Fibroblast of villous mesenchyme (primary cell): Measurements from ENCODE around the gene ZFHX3. TPM values are rescaled to one million over a fixed set of nuclear protein-coding genes. Genes with fewer than 3 reads are reported as not detected.

Experiments used
- DNase-seq: peaks from one replicate; pipeline ENCODE4 v3.0.0-alpha.2; 2010; ENCODE audit warnings: low read depth
- H3K4me3 ChIP-seq: 2 replicates; pipeline ENCODE4 v1.5.1; 2011; ENCODE audit warnings: low read depth, mild to moderate bottlenecking, low read length
- small RNA-seq: library from RNA; depleted of rRNA; stranded (forward); fragments of <200 nt; gene quantifications from one replicate; pipeline ENCODE3, GENCODE V24; 2012
- total RNA-seq: library from RNA; depleted of rRNA; stranded (reverse); fragments of >200 nt; gene quantifications from 2 replicates; pipeline ENCODE4 v1.2.3, GENCODE V29; 2012
- TF ChIP-seq, protein P1 (sequence below): IDR thresholded peaks from 2 replicates; pipeline ENCODE4 v1.5.1; 2012; ENCODE audit warnings: low read depth, mild to moderate bottlenecking, low read length; ENCODE audit not compliant: insufficient read depth

ZFHX3 gene
- total RNA-seq, 1 donor: 3.9 TPM

DNA sequence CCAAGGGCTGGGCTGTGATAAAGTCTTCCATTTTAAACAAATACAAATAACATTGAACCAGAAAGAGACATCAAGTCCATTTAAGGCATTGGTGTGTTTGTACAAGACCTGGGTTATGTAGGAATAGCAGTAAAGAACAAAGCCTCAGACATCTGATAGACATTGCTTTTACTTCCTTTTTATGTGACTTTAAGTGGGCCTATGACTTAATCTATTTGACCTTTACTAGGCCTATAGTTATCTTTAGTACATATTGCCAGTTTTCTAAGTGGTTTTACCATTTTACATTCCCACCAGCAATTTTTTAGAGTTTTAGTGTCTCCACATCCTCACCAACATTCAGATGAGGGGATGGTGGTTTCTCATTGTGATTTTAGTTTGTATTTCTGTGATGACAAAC lies 298.8 kb downstream of the ZFHX3 start:
- TF ChIP-seq, protein P1, sequence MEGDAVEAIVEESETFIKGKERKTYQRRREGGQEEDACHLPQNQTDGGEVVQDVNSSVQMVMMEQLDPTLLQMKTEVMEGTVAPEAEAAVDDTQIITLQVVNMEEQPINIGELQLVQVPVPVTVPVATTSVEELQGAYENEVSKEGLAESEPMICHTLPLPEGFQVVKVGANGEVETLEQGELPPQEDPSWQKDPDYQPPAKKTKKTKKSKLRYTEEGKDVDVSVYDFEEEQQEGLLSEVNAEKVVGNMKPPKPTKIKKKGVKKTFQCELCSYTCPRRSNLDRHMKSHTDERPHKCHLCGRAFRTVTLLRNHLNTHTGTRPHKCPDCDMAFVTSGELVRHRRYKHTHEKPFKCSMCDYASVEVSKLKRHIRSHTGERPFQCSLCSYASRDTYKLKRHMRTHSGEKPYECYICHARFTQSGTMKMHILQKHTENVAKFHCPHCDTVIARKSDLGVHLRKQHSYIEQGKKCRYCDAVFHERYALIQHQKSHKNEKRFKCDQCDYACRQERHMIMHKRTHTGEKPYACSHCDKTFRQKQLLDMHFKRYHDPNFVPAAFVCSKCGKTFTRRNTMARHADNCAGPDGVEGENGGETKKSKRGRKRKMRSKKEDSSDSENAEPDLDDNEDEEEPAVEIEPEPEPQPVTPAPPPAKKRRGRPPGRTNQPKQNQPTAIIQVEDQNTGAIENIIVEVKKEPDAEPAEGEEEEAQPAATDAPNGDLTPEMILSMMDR: no peak
- H3K4me3 ChIP-seq: no peak overlapping the region
- no peak for DNase-seq

DNA sequence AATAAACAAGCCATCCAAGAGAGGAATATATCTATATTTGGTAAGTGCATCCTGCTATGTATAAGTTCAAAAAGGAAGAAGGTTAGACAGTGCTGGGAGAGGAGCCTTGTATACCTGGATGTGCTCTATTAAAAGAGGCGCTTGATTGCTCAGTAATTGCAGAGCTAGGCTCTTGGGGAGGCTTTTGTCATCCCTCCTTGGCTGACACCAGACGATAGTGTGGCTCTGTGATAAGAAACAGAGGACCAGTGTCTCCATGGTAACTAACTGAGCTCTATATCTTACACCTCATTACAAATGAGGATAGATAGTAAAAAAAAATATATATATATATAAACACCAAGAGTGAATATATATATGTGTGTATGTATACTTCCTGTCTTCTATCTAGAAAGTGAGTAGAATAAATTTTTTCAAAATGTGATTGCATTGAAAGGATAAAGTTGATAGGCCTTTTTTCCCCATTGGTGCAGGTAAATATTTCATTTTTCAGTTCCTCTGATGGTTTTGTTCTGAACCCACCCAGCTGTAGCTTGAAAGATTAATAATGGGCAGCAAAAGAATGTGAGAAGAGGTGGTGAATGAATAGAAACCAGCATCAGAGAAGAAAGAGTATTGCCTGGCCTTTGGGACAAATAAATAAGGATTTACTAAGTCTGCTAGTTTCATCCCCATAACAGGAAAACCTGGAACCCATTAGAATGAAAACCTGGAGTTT lies 303.7 kb downstream of the ZFHX3 start:
- no peak for DNase-seq
- TF ChIP-seq, protein P1: no peak
- no peak overlapping the region for H3K4me3 ChIP-seq

- DNase-seq: peak; percentile 43
- TF ChIP-seq, protein P1: no peak
- H3K4me3 ChIP-seq: no peak overlapping the region
These were observed 304.7 kb downstream of the ZFHX3 start for GRCh38 chr16:72743011-72743761.

DNA sequence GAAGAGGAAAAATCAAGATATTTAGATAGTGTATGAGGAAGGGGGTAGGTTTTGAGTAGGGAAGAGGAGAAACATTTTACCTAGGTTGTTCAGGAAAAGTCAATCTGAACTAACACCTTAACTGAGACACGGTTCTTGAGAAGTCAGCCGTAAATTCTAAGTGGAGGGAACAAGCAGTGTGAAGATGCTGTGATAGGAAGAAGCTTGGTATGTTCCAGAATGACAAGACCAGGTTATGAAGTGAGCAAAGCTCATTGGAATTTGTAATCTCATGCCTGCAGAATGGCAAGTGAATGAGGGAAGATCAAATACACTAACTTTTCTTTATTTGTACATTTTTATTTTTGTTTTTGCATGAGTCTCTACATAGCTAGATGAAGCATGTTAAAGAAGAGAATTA lies 307.6 kb downstream of the ZFHX3 start:
- peak; percentile 7 for DNase-seq
- H3K4me3 ChIP-seq: no peak overlapping the region
- TF ChIP-seq, protein P1: no peak

DNA sequence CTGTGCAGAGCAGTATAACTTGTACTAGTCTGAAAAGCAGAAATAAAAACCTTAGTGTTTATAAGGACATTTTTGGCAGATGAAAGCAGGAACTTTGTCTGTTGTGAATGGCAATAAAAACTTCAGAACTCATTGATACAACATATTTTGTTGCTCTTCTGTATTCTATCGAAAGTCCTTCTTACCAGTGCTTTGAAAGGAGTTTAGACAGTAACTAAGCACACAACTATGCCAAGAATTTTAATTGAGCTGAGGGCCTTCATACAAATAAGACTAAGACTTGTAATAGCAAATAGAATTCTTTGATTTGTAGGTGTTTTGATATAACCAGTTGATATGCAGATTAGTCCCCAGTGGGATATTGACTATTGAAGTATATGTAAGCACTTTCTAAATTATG lies 308.4 kb downstream of the ZFHX3 start:
- no peak overlapping the region for H3K4me3 ChIP-seq
- TF ChIP-seq, protein P1: no peak
- peak; percentile 62 for DNase-seq

- TF ChIP-seq, protein P1: no peak
- DNase-seq: no peak
- no peak overlapping the region for H3K4me3 ChIP-seq
These were observed 311.9 kb downstream of the ZFHX3 start for GRCh38 chr16:72736074-72736473.

Small RNA genes within 50 kb of the gene (small RNA-seq; reads per million reads assigned to genes)
- gene AC002044.1 (not detected), gene RNU7-71P (not detected)
